B cell (primary cell): Measurements from ENCODE around the gene TUBA4B. TPM values are rescaled to one million over a fixed set of nuclear protein-coding genes. Genes with fewer than 3 reads are reported as not detected.

Experiments
- ATAC-seq: fragments of 200-7000 bp; cut with Tn5 transposase; one replicate; pipeline ENCODE4 v1.10.0; 2021; ENCODE audit warnings: low read depth, mild to moderate bottlenecking, moderate number of reproducible peaks, moderate library complexity
- CTCF ChIA-PET: fragments of 350-600 bp; sonication (Branson Sonifier 250); formaldehyde crosslinking; loops from one replicate; lab custom pipeline; 2021; ENCODE audit warnings: antibody characterized with exemption, inconsistent platforms; lab: Charles Lee
- POLR2A ChIA-PET: fragments of 350-600 bp; sonication (Branson Sonifier 250); formaldehyde crosslinking; loops from one replicate; lab custom pipeline; 2021; ENCODE audit warnings: antibody characterized with exemption; lab: Charles Lee
- DNase-seq: peaks from one replicate; pipeline ENCODE4 v3.0.0; 2013
- H2AFZ ChIP-seq: 2 replicates; pipeline ENCODE4 v1.6.1; 2012; ENCODE audit warnings: mild to moderate bottlenecking, low read depth, low read length; ENCODE audit not compliant: insufficient read depth, poor library complexity, severe bottlenecking
- H3K27ac ChIP-seq, 2 donors: 1 replicate in 1 of 2; 2 replicates in 1 of 2; pipeline ENCODE4 v1.5.1; 2012 to 2013; ENCODE audit warnings: low read length in 2 of 2, mild to moderate bottlenecking in 2 of 2, moderate library complexity in 1 of 2
- H3K27me3 ChIP-seq, 4 experiments: fragments of 200-600 bp in 1 of 4; sonication (generic) in 1 of 4; replicated peaks in 1 of 4; 1 replicate in 2 of 4; 2 replicates in 2 of 4; pipeline versions ENCODE4 v1.6.1 to v1.7.0; 2013 to 2016; ENCODE audit warnings: low read length in 3 of 4, mild to moderate bottlenecking in 2 of 4, mixed read lengths in 1 of 4, moderate library complexity in 1 of 4; ENCODE audit not compliant: insufficient read depth in 4 of 4, control insufficient read depth in 3 of 4; ENCODE audit errors: control extremely low read depth in 1 of 4
- H3K36me3 ChIP-seq, 2 experiments: replicated peaks in 1 of 2; 1 replicate in 1 of 2; 2 replicates in 1 of 2; pipeline versions ENCODE4 v1.6.1 to v1.7.1; 2013; ENCODE audit warnings: low read length in 1 of 2; ENCODE audit not compliant: insufficient read depth in 2 of 2, control insufficient read depth in 1 of 2; ENCODE audit errors: control extremely low read depth in 1 of 2, extremely low read depth in 1 of 2
- H3K4me1 ChIP-seq, 2 donors: fragments of 200-600 bp in 1 of 2; sonication (generic) in 1 of 2; 1 replicate in 1 of 2; 2 replicates in 1 of 2; pipeline versions ENCODE4 v1.5.1 to v1.6.1; 2013 to 2017; ENCODE audit warnings: low read length in 2 of 2; ENCODE audit not compliant: control insufficient read depth in 2 of 2, insufficient read depth in 2 of 2
- H3K4me2 ChIP-seq: replicated peaks from 2 replicates; pipeline ENCODE3; 2012; ENCODE audit warnings: mild to moderate bottlenecking, low read depth, low read length; ENCODE audit not compliant: poor library complexity, severe bottlenecking
- H3K4me3 ChIP-seq, 5 experiments: fragments of 200-600 bp in 1 of 5; sonication (generic) in 1 of 5; 1 replicate in 3 of 5; 2 replicates in 2 of 5; pipeline versions ENCODE4 v1.5.1 to v1.7.0; 2011 to 2016; ENCODE audit warnings: low read length in 4 of 5, mild to moderate bottlenecking in 4 of 5, low read depth in 2 of 5, control low read depth in 1 of 5, moderate library complexity in 1 of 5; ENCODE audit not compliant: insufficient read depth in 1 of 5; ENCODE audit errors: control extremely low read depth in 1 of 5, extremely low read depth in 1 of 5
- H3K79me2 ChIP-seq: fragments of 200-600 bp; sonication (generic); one replicate; pipeline ENCODE4 v1.6.0; 2016; ENCODE audit warnings: low read length; ENCODE audit not compliant: control insufficient read depth, insufficient read depth
- H3K9ac ChIP-seq: fragments of 200-600 bp; sonication (generic); 2 replicates; pipeline ENCODE4 v1.6.1; 2017; ENCODE audit warnings: mild to moderate bottlenecking, low read length, moderate library complexity
- H3K9me3 ChIP-seq, 3 donors: one replicate each; pipeline versions ENCODE4 v1.6.1 to v1.7.1; 2013; ENCODE audit warnings: low read length in 2 of 3; ENCODE audit not compliant: control insufficient read depth in 2 of 3, insufficient read depth in 1 of 3; ENCODE audit errors: control extremely low read depth in 1 of 3
- H4K20me1 ChIP-seq: 2 replicates; pipeline ENCODE4 v1.6.0; 2012; ENCODE audit warnings: mild to moderate bottlenecking, low read length; ENCODE audit not compliant: insufficient read depth, control insufficient read depth, poor library complexity, severe bottlenecking
- H3K27ac Mint-ChIP-seq: one replicate; pipeline ENCODE4 v1.8.0; 2021; ENCODE audit warnings: mixed read lengths
- H3K27me3 Mint-ChIP-seq: one replicate; pipeline ENCODE4 v1.8.0; 2021; ENCODE audit warnings: mixed read lengths
- H3K4me1 Mint-ChIP-seq: one replicate; pipeline ENCODE4 v1.8.0; 2021; ENCODE audit warnings: mixed read lengths
- H3K4me3 Mint-ChIP-seq: one replicate; pipeline ENCODE4 v1.8.0; 2021; ENCODE audit warnings: mixed read lengths
- H3K9me3 Mint-ChIP-seq: one replicate; pipeline ENCODE4 v1.8.0; 2022; ENCODE audit warnings: mixed read lengths; ENCODE audit not compliant: insufficient read depth
- EZH2 ChIP-seq: IDR thresholded peaks from 2 replicates; pipeline ENCODE4 v1.6.1; 2012; ENCODE audit warnings: borderline replicate concordance, low read depth, mild to moderate bottlenecking, moderate library complexity, low read length; ENCODE audit not compliant: insufficient read depth, poor library complexity, severe bottlenecking
- WGBS: methylation state at CpG from one replicate; pipeline ENCODE4 v1.1.5; 2013; ENCODE audit warnings: missing lambda C conversion rate; ENCODE audit not compliant: insufficient coverage; 5-methylcytosine and 5-hydroxymethylcytosine counted together
- intact Hi-C: fragments of 100-400 bp; cut with micrococcal nuclease; formaldehyde crosslinking; loops from one replicate; pipeline ENCODE4 v1.10.0; 2022
- polyA plus RNA-seq: library from polyadenylated mRNA; depleted of rRNA; stranded (reverse); fragments of >200 nt; gene quantifications from 2 replicates; pipeline ENCODE4 v1.2.3, GENCODE V29; 2012
- total RNA-seq, 2 donors: library from RNA; stranded (reverse); fragments of 120-200 nt in 1 of 2; gene quantifications; 1 replicate in 1 of 2; 2 replicates in 1 of 2; pipeline versions ENCODE4 v1.2.3 to v1.2.4, GENCODE V29; 2013 to 2022
- TF ChIP-seq, protein P1 (sequence below): fragments of 200-600 bp; IDR thresholded peaks from one replicate; pipeline ENCODE4 v1.8.0; 2022; ENCODE audit warnings: antibody characterized with exemption, mild to moderate bottlenecking

The TUBA4B gene
- total and polyA plus RNA-seq, 2 donors (not counting 1 experiment from before 2014, with no cell fraction given), result not detected

DNA sequence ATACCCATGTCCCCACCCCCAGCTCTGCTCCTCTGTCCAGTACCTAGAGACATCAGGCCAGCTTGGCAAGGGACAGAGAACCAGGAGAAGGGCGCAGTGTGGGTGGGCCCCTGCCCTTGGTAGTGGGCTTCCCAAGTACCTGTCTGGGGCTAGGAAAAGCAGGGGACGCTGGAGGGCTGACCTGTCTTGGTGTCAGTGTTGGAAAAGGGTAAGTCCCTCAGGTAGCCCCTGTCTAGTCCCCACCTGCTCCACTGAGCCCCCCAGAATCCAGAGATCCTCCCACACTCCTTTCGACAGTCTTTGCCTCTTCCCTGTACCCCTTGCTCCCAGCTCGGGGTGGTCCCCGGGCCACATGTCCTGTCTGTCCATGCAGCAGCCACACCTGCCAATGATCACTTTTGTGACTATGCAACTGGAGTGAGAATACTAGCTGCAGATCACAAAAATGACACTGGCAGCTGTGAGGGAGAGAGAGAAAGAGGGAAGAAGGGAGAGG is 40.7 kb downstream of the TUBA4B start:
- Histone ChIP-seq H3K27me3 (no peaks in the 10 kb centered on the region), H3K79me2 (no peaks in the 10 kb centered on the region), H3K4me1 (peaks cover 11 to 17% of the 10 kb centered on the region in 2 donors), H3K27ac (no peak overlapping the region), H3K9ac (no peak overlapping the region), H3K9me3 (no peaks in the 10 kb centered on the region), H3K4me3 (no peak overlapping the region), H3K36me3 (no peaks in the 10 kb centered on the region), H3K4me2 (peak overlapping the region; percentile 93), H2AFZ (peak overlapping the region; percentile 100), H4K20me1 (no peaks in the 10 kb centered on the region)
- Mint-ChIP-seq H3K27me3 (no peaks in the 10 kb centered on the region), H3K27ac (peak overlapping the region; percentile 71), H3K4me3 (peak overlapping the region; percentile 80), H3K9me3 (no peaks in the 10 kb centered on the region), H3K4me1 (peaks cover 16% of the 10 kb centered on the region)
- POLR2A ChIA-PET, result interaction anchor here (1.0 to 3.7 kb wide), 5 partner anchors 9 to 117 kb away, joined by 3 to 42 read pairs (median 10); partner anchors contain the start of genes ANKZF1, ATG9A, CNPPD1 and DNAJB2
- no peak for ATAC-seq
- TF ChIP-seq, protein P1, sequence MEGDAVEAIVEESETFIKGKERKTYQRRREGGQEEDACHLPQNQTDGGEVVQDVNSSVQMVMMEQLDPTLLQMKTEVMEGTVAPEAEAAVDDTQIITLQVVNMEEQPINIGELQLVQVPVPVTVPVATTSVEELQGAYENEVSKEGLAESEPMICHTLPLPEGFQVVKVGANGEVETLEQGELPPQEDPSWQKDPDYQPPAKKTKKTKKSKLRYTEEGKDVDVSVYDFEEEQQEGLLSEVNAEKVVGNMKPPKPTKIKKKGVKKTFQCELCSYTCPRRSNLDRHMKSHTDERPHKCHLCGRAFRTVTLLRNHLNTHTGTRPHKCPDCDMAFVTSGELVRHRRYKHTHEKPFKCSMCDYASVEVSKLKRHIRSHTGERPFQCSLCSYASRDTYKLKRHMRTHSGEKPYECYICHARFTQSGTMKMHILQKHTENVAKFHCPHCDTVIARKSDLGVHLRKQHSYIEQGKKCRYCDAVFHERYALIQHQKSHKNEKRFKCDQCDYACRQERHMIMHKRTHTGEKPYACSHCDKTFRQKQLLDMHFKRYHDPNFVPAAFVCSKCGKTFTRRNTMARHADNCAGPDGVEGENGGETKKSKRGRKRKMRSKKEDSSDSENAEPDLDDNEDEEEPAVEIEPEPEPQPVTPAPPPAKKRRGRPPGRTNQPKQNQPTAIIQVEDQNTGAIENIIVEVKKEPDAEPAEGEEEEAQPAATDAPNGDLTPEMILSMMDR, result no peak
- TF ChIP-seq EZH2, result no peak
- intact Hi-C loops, result loop anchor here (1.0 to 2.0 kb wide), 3 partner anchors 14 to 87 kb away; partner anchors contain the start of genes ABCB6, DNAJB2 and ZFAND2B
- CTCF ChIA-PET, result interaction anchor here (0.7 to 10.3 kb wide), 15 partner anchors 11 to 136 kb away, joined by 3 to 239 read pairs (median 7); partner anchors contain the start of genes ANKZF1, ATG9A, CNPPD1 and DNAJB2
- no peak for DNase-seq
- 95% methylated on average over 4 of the region's 5 CpGs for WGBS
